SK-N-SH (cell line): ENCODE measurements around the gene TMEM190. TPM values are rescaled to one million over a fixed set of nuclear protein-coding genes. Genes with fewer than 3 reads are reported as not detected.

Experiments
- CTCF ChIA-PET: fragments of 300-600, 350-600 bp; formaldehyde crosslinking; extraction: SDS; loops from one replicate; lab custom pipeline; 2021; lab: Yijun Ruan, JAX
- POLR2A ChIA-PET: fragments of 350-600 bp; sonication (Branson Sonifier 250); formaldehyde crosslinking; extraction: SDS; loops from one replicate; lab custom pipeline; 2020; ENCODE audit warnings: antibody characterized with exemption, inconsistent platforms; lab: Yijun Ruan, JAX
- DNase-seq: peaks from one replicate; pipeline ENCODE4 v3.0.0; 2012
- H2AFZ ChIP-seq: fragments of 200-600 bp; sonication (generic); 2 replicates; pipeline ENCODE4 v1.8.1; 2016; ENCODE audit warnings: antibody characterized with exemption, mild to moderate bottlenecking, low read depth
- H3F3A ChIP-seq: fragments of 200-600 bp; sonication (generic); replicated peaks from 2 replicates; pipeline ENCODE3; 2016; ENCODE audit warnings: antibody characterized with exemption, mild to moderate bottlenecking; ENCODE audit not compliant: insufficient read depth
- H3K27ac ChIP-seq, 2 experiments: fragments of 200-500 bp in 1 of 2; fragments of 200-600 bp in 1 of 2; sonication (Bioruptor generic) in 1 of 2; sonication (generic), shearing (Covaris generic) in 1 of 2; 2 replicates each; pipeline versions ENCODE4 v1.5.1 to v1.6.1; 2014 to 2016; ENCODE audit warnings: low read depth in 2 of 2, inconsistent platforms in 1 of 2, low read length in 1 of 2, mild to moderate bottlenecking in 1 of 2, mixed read lengths in 1 of 2
- H3K27me3 ChIP-seq: fragments of 200-600 bp; sonication (generic), shearing (Covaris generic); 2 replicates; pipeline ENCODE4 v1.6.1; 2016; ENCODE audit warnings: mixed run types; ENCODE audit not compliant: insufficient read depth
- H3K36me3 ChIP-seq, 2 experiments: fragments of 200-500 bp in 1 of 2; fragments of 200-600 bp in 1 of 2; sonication (Bioruptor generic) in 1 of 2; sonication (generic) in 1 of 2; replicated peaks in 1 of 2; 2 replicates each; pipeline versions ENCODE3 to v1.5.1; 2014 to 2016; ENCODE audit warnings: low read length in 1 of 2, mild to moderate bottlenecking in 1 of 2; ENCODE audit not compliant: insufficient read depth in 2 of 2, control insufficient read depth in 1 of 2
- H3K4me1 ChIP-seq, 2 experiments: fragments of 200-500 bp in 1 of 2; fragments of 200-600 bp in 1 of 2; sonication (Bioruptor generic) in 1 of 2; sonication (generic), shearing (Covaris generic) in 1 of 2; 2 replicates each; pipeline versions ENCODE4 v1.5.1 to v1.6.1; 2014 to 2016; ENCODE audit warnings: low read depth in 1 of 2, low read length in 1 of 2, mixed run types in 1 of 2; ENCODE audit not compliant: insufficient read depth in 2 of 2, control insufficient read depth in 1 of 2
- H3K4me2 ChIP-seq: fragments of 200-600 bp; sonication (generic), shearing (Covaris generic); 2 replicates; pipeline ENCODE4 v1.6.1; 2017; ENCODE audit warnings: mixed run types
- H3K4me3 ChIP-seq, 2 experiments: fragments of 200-500 bp in 1 of 2; fragments of 200-600 bp in 1 of 2; sonication (Bioruptor generic) in 1 of 2; sonication (generic), shearing (Covaris generic) in 1 of 2; 2 replicates each; pipeline versions ENCODE4 v1.5.1 to v1.8.1; 2014 to 2016; ENCODE audit warnings: low read depth in 2 of 2, inconsistent platforms in 1 of 2, low read length in 1 of 2, mild to moderate bottlenecking in 1 of 2, mixed read lengths in 1 of 2, moderate library complexity in 1 of 2
- H3K79me2 ChIP-seq: fragments of 200-600 bp; sonication (generic); 2 replicates; pipeline ENCODE4 v1.8.1; 2017; ENCODE audit warnings: mild to moderate bottlenecking; ENCODE audit not compliant: insufficient read depth
- H3K9ac ChIP-seq: fragments of 200-600 bp; sonication (generic); 2 replicates; pipeline ENCODE4 v1.6.1; 2017; ENCODE audit warnings: mixed run types
- H3K9me2 ChIP-seq: fragments of 200-600 bp; sonication (generic); 2 replicates; pipeline ENCODE4 v1.6.1; 2017; ENCODE audit warnings: mixed run types
- H3K9me3 ChIP-seq: fragments of 200-600 bp; sonication (generic); 2 replicates; pipeline ENCODE4 v1.6.1; 2017; ENCODE audit warnings: mixed run types, mild to moderate bottlenecking, moderate library complexity
- H4K20me1 ChIP-seq: fragments of 200-600 bp; sonication (generic); 2 replicates; pipeline ENCODE4 v1.6.1; 2017; ENCODE audit warnings: mild to moderate bottlenecking, mixed run types; ENCODE audit not compliant: insufficient read depth
- CTCF ChIP-seq: fragments of 200-600 bp; sonication (generic); IDR thresholded peaks from 2 replicates; pipeline ENCODE4 v1.6.1; 2017; ENCODE audit warnings: antibody characterized with exemption, mild to moderate bottlenecking, moderate library complexity
- ELF1 ChIP-seq: IDR thresholded peaks from 2 replicates; pipeline ENCODE4 v1.4.0; 2012
- EP300 ChIP-seq, 2 experiments: IDR thresholded peaks; 2 replicates each; pipeline versions ENCODE4 v1.4.0 to v1.6.1; 2012; ENCODE audit warnings: borderline replicate concordance in 1 of 2, low read depth in 1 of 2, low read length in 1 of 2
- EZH2phosphoT487 ChIP-seq: fragments of 200-600 bp; sonication (generic); IDR thresholded peaks from 2 replicates; pipeline ENCODE4 v1.6.1; 2017; ENCODE audit warnings: low read depth, mixed run types, mild to moderate bottlenecking, antibody characterized with exemption, moderate library complexity, borderline replicate concordance
- FOSL2 ChIP-seq: IDR thresholded peaks from 2 replicates; pipeline ENCODE4 v1.4.0; 2012; ENCODE audit warnings: low read depth, mild to moderate bottlenecking, moderate library complexity, borderline replicate concordance
- GABPA ChIP-seq: IDR thresholded peaks from 2 replicates; pipeline ENCODE4 v1.4.0; 2012; ENCODE audit warnings: low read depth, mild to moderate bottlenecking
- GATA2 ChIP-seq: sonication (generic); formaldehyde crosslinking; IDR thresholded peaks from 2 replicates; pipeline ENCODE4 v1.5.0; 2020; ENCODE audit warnings: mild to moderate bottlenecking, missing genetic modification reagents
- MEF2A ChIP-seq: IDR thresholded peaks from 2 replicates; pipeline ENCODE4 v1.4.0; 2012; ENCODE audit warnings: low read depth, borderline replicate concordance
- REST ChIP-seq: IDR thresholded peaks from 2 replicates; pipeline ENCODE4 v1.6.1; 2012; ENCODE audit warnings: mild to moderate bottlenecking, low read depth, low read length, moderate library complexity
- SMC3 ChIP-seq: IDR thresholded peaks from 2 replicates; pipeline ENCODE4 v1.6.1; 2012; ENCODE audit warnings: low read depth, low read length, improper control_type of control experiment
- TCF12 ChIP-seq: IDR thresholded peaks from 2 replicates; pipeline ENCODE4 v1.4.0; 2012
- TEAD4 ChIP-seq: IDR thresholded peaks from 2 replicates; pipeline ENCODE4 v1.4.0; 2012; ENCODE audit warnings: mild to moderate bottlenecking, borderline replicate concordance; ENCODE audit not compliant: insufficient read depth
- WGBS: methylation state at CpG from one replicate; pipeline ENCODE4 v1.1.6; 2017; ENCODE audit warnings: low lambda C conversion rate; 5-methylcytosine and 5-hydroxymethylcytosine counted together
- polyA plus RNA-seq, 3 experiments: library from polyadenylated mRNA; depleted of rRNA; stranded (reverse); fragments of >200 nt; gene quantifications; 2 replicates each; pipeline ENCODE4 v1.2.3, GENCODE V29; 2012
- TF ChIP-seq, protein P1 (sequence below): IDR thresholded peaks from 2 replicates; pipeline ENCODE4 v1.4.0; 2012; ENCODE audit warnings: low read depth
- TF ChIP-seq, protein P2 (sequence below): IDR thresholded peaks from 2 replicates; pipeline ENCODE4; 2012
- TF ChIP-seq, protein P3 (sequence below): IDR thresholded peaks from 2 replicates; pipeline ENCODE4 v1.4.0; 2012; ENCODE audit warnings: low read depth, borderline replicate concordance

The TMEM190 gene
- polyA plus RNA-seq, 1 of the 3 experiments (the other 2 are of a cell fraction): 0.77 TPM

- H3K4me3 ChIP-seq: no peak overlapping the region
- H3K27me3 ChIP-seq: peaks cover 19% of the 10 kb centered on the region
- H2AFZ ChIP-seq: no peak overlapping the region
- H3K79me2 ChIP-seq: no peaks in the 10 kb centered on the region
- no peak overlapping the region for H3K4me2 ChIP-seq
- TF ChIP-seq, protein P1, sequence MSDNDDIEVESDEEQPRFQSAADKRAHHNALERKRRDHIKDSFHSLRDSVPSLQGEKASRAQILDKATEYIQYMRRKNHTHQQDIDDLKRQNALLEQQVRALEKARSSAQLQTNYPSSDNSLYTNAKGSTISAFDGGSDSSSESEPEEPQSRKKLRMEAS: no peak
- TF ChIP-seq SMC3: no peak
- no peak for TF ChIP-seq FOSL2
- no peak for TF ChIP-seq GATA2 (CRISPR knock-in tag)
- no peak for TF ChIP-seq TCF12
- no peak for TF ChIP-seq MEF2A
- no peak for TF ChIP-seq CTCF
- TF ChIP-seq EZH2phosphoT487: no peak
- TF ChIP-seq, protein P2, sequence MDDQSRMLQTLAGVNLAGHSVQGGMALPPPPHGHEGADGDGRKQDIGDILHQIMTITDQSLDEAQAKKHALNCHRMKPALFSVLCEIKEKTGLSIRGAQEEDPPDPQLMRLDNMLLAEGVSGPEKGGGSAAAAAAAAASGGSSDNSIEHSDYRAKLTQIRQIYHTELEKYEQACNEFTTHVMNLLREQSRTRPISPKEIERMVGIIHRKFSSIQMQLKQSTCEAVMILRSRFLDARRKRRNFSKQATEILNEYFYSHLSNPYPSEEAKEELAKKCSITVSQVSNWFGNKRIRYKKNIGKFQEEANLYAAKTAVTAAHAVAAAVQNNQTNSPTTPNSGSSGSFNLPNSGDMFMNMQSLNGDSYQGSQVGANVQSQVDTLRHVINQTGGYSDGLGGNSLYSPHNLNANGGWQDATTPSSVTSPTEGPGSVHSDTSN: no peak
- no peak for TF ChIP-seq GABPA
- TF ChIP-seq TEAD4: no peak
- TF ChIP-seq EP300 (IDR thresholded peaks at IDR 0.05; ENCODE audit: borderline replicate concordance in 1 of 2, low read depth in 1 of 2, low read length in 1 of 2): no peak
- H3K4me1 ChIP-seq: peaks cover 0 to 10% of the 10 kb centered on the region in 2 experiments; a peak in 1 of 4 replicates
- H3K9me2 ChIP-seq: no peaks in the 10 kb centered on the region
- H3K36me3 ChIP-seq: no peaks in the 10 kb centered on the region
- no peaks in the 10 kb centered on the region for H3K9me3 ChIP-seq
- H3K9ac ChIP-seq: no peak overlapping the region
- no peaks in the 10 kb centered on the region for H4K20me1 ChIP-seq
- CTCF ChIA-PET: interaction anchor here (1.1 to 1.6 kb wide), 2 partner anchors 10 to 57 kb away, joined by 3 read pairs; no protein-coding TSS in a partner anchor
- POLR2A ChIA-PET: interaction anchor here (1.0 kb wide), 1 partner anchor 41 kb away, joined by 3 read pairs; no protein-coding TSS in a partner anchor
- WGBS: 83% methylated on average over 22 of the region's 32 CpGs
- no peak for DNase-seq
- H3K27ac ChIP-seq: no peak overlapping the region
- peaks cover 9% of the 10 kb centered on the region for H3F3A ChIP-seq
Measured at GRCh38 chr19:55358943-55359908, 17.4 kb upstream of the TMEM190 start.

GRCh38 chr19:55360902-55361301 lies 15.7 kb upstream of the TMEM190 start:
- Histone ChIP-seq H3K4me2 (no peak overlapping the region), H3K79me2 (no peaks in the 10 kb centered on the region), H3K9me2 (no peaks in the 10 kb centered on the region), H3K4me1 (peaks cover 0 to 4% of the 10 kb centered on the region in 2 experiments; a peak in 1 of 4 replicates), H2AFZ (no peak overlapping the region), H3K27ac (no peak overlapping the region), H3K27me3 (peaks cover 6% of the 10 kb centered on the region; the same call in 1 of the 2 replicates), H3K4me3 (no peak overlapping the region), H3K36me3 (no peaks in the 10 kb centered on the region), H4K20me1 (no peaks in the 10 kb centered on the region), H3K9me3 (no peaks in the 10 kb centered on the region), H3F3A (peaks cover 11% of the 10 kb centered on the region), H3K9ac (no peak overlapping the region)
- TF ChIP-seq ELF1 (no peak), REST (no peak)
- TF ChIP-seq, protein P3, sequence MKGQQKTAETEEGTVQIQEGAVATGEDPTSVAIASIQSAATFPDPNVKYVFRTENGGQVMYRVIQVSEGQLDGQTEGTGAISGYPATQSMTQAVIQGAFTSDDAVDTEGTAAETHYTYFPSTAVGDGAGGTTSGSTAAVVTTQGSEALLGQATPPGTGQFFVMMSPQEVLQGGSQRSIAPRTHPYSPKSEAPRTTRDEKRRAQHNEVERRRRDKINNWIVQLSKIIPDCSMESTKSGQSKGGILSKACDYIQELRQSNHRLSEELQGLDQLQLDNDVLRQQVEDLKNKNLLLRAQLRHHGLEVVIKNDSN: no peak
- POLR2A ChIA-PET: no interaction called here
- 92% methylated on average over 13 of the region's 16 CpGs for WGBS
- CTCF ChIA-PET: no interaction called here
- no peak for DNase-seq
